ENCODE results near the gene G6PC1.
"Not testable (repeated sequence)": the region's sequence is repeated elsewhere in the genome, so short reads cannot be mapped to it uniquely, and the experiment has no call there.

G6PC1 gene

DNA sequence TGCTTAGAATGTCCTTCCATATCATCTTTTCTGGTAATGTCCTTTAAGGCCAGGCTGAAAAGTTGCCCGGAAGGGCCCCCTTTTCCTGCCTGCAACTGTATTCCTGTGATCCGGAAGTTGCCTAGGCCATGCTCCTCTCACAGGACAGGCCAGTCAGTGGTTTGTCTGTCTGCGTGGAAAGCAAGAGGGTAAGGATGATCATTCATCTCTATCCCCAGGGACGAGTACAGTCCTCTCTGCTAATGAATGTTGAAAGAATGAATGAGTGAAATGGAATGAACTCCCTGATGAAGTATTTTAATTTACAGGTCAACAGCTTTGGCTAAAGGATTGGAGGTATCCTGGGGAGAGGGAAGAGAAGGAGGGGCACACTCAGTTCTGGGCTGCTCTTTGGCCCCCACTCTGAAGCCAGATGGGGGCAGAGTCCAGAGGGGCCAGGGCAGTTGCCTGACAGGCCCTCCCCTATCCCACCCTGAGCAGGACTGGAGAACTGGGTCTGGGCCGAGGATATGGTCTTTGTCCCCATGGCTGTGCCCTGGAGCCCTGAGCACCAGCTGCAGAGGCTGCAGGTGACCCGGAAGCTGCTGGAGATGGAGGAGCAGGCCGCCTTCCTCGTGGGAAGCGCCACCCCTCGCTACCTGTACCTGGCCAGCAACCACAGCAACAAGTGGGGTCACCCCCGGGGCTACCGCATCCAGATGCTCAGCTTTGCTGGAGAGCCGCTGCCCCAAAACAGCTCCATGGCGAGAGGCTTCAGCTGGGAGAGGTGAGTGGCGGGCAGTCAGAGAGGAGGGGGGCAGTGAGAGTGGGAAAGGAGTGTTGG lies 46.4 kb upstream of the G6PC1 start:
- no peak for DNase-seq (ENCODE audit: low read depth, low spot score)
- Histone ChIP-seq H3K4me1 (ENCODE audit: insufficient read depth, insufficient read length) (peaks cover 4% of the 10 kb centered on the region), H3K9me3 (ENCODE audit: insufficient read depth, low read length) (no peaks in the 10 kb centered on the region), H3K9ac (ENCODE audit: insufficient read length, low read depth) (no peak overlapping the region), H3K4me3 (ENCODE audit: insufficient read length, low read depth) (no peak overlapping the region), H3K27me3 (ENCODE audit: insufficient read depth, insufficient read length) (no peaks in the 10 kb centered on the region), H3K36me3 (ENCODE audit: insufficient read depth, insufficient read length, low read length) (no peaks in the 10 kb centered on the region)
- TF ChIP-seq YY1 (IDR thresholded peaks at IDR 0.05; ENCODE audit: insufficient read depth, insufficient read length) (no peak), ZNF274 (IDR thresholded peaks at IDR 0.05; ENCODE audit: low read depth, low read length) (no peak), SUZ12 (IDR thresholded peaks at IDR 0.05; ENCODE audit: extremely low read depth, insufficient read depth, insufficient read length) (no peak)

DNA sequence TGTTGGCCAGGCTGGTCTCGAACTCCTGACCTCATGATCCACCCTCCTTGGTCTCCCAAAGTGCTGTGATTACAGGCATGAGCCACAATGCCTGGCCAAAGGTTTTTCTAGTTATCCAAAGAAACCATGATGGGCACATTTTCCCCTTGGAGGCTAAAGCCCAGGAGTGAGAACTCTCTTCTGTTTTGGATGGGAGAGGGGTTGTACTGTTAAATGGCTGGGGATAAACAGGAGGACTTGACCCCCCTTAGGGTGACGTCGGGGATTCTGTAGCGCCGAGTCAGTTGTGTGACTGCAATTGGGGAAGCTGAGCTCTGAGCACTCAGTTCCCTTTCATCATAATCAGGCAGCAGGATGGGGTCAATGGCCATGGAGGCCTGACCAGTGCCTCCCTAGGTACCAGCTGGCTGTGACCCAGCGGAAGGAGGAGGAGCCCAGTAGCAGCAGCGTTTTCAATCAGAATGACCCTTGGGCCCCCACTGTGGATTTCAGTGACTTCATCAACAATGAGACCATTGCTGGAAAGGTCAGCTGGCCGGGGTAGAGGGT lies 45.5 kb upstream of the G6PC1 start:
- no peak for DNase-seq (ENCODE audit: low read depth, low spot score)
- TF ChIP-seq SUZ12 (IDR thresholded peaks at IDR 0.05; ENCODE audit: extremely low read depth, insufficient read depth, insufficient read length) = no peak
- TF ChIP-seq YY1 (IDR thresholded peaks at IDR 0.05; ENCODE audit: insufficient read depth, insufficient read length) = no peak
- no peak for TF ChIP-seq ZNF274 (IDR thresholded peaks at IDR 0.05; ENCODE audit: low read depth, low read length)

DNA sequence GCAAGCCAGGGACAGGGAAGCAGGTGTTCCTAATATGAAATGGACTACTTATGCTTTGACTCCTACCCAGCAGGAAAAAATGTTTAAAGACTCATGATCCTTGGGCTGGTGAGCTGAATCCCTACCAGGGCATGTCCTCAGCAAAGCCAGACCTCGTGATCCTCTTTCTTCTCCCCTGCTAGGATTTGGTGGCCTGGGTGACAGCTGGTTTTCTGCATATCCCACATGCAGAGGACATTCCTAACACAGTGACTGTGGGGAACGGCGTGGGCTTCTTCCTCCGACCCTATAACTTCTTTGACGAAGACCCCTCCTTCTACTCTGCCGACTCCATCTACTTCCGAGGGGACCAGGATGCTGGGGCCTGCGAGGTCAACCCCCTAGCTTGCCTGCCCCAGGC lies 44.5 kb upstream of the G6PC1 start:
- not testable (repeated sequence) for H3K36me3 ChIP-seq (ENCODE audit: insufficient read depth, insufficient read length, low read length); H3K27me3 ChIP-seq (ENCODE audit: insufficient read depth, insufficient read length); H3K4me1 ChIP-seq (ENCODE audit: insufficient read depth, insufficient read length); H3K9me3 ChIP-seq (ENCODE audit: insufficient read depth, low read length); H3K9ac ChIP-seq (ENCODE audit: insufficient read length, low read depth); H3K4me3 ChIP-seq (ENCODE audit: insufficient read length, low read depth); DNase-seq (ENCODE audit: low read depth, low spot score)

More for the DNA sequence above, 45.5 kb upstream of the G6PC1 start:
- H3K36me3 ChIP-seq (ENCODE audit: insufficient read depth, insufficient read length, low read length) = no peaks in the 10 kb centered on the region
- no peaks in the 10 kb centered on the region for H3K27me3 ChIP-seq (ENCODE audit: insufficient read depth, insufficient read length)
- H3K4me3 ChIP-seq (ENCODE audit: insufficient read length, low read depth) = no peak overlapping the region
- H3K9me3 ChIP-seq (ENCODE audit: insufficient read depth, low read length) = no peaks in the 10 kb centered on the region
- H3K9ac ChIP-seq (ENCODE audit: insufficient read length, low read depth) = no peak overlapping the region
- H3K4me1 ChIP-seq (ENCODE audit: insufficient read depth, insufficient read length) = peaks cover 4% of the 10 kb centered on the region

DNA sequence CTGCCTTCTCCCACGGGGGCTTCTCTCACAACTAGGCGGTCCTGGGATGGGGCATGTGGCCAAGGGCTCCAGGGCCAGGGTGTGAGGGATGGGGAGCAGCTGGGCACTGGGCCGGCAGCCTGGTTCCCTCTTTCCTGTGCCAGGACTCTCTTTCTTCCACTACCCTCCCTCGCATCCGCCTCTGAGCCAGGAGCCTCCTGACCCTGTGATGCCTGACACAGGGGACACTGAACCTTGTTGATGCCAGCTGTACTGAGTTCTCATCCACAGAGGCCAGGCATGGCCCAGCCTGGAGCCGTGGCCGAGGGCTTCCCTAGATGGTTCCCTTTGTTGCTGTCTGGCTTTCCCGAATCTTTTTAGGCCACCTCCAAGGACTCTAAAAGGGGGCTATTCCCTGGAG lies 44.1 kb upstream of the G6PC1 start:
- H3K9me3 ChIP-seq (ENCODE audit: insufficient read depth, low read length); H3K4me3 ChIP-seq (ENCODE audit: insufficient read length, low read depth); H3K9ac ChIP-seq (ENCODE audit: insufficient read length, low read depth); DNase-seq (ENCODE audit: low read depth, low spot score); H3K4me1 ChIP-seq (ENCODE audit: insufficient read depth, insufficient read length); H3K27me3 ChIP-seq (ENCODE audit: insufficient read depth, insufficient read length); H3K36me3 ChIP-seq (ENCODE audit: insufficient read depth, insufficient read length, low read length): not testable (repeated sequence)

DNA sequence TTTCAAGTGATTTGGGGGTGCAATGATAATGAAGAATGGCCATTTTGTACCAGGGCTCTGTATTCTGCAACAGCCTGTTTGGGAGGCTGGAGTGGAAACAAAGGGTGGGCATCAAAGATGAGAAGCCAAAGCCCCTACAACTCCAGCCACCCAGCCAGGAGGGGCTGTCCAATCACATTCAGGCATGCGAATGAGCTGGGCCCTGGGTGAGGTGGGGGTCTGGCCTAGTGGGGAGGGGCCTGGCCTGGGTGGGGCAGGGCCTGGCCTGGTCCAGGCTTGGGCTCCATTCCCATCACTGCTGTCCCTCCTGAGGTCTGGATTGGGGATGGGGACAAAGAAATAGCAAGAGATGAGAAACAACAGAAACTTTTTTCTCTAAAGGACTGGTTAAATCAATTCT lies 43.2 kb upstream of the G6PC1 start:
- Histone ChIP-seq H3K9ac (ENCODE audit: insufficient read length, low read depth) (no peak overlapping the region), H3K4me3 (ENCODE audit: insufficient read length, low read depth) (no peak overlapping the region), H3K27me3 (ENCODE audit: insufficient read depth, insufficient read length) (no peaks in the 10 kb centered on the region), H3K9me3 (ENCODE audit: insufficient read depth, low read length) (no peaks in the 10 kb centered on the region), H3K4me1 (ENCODE audit: insufficient read depth, insufficient read length) (peaks cover 4% of the 10 kb centered on the region), H3K36me3 (ENCODE audit: insufficient read depth, insufficient read length, low read length) (no peaks in the 10 kb centered on the region)
- TF ChIP-seq ZNF274 (IDR thresholded peaks at IDR 0.05; ENCODE audit: low read depth, low read length) (no peak), SUZ12 (IDR thresholded peaks at IDR 0.05; ENCODE audit: extremely low read depth, insufficient read depth, insufficient read length) (no peak), YY1 (IDR thresholded peaks at IDR 0.05; ENCODE audit: insufficient read depth, insufficient read length) (no peak)
- DNase-seq (ENCODE audit: low read depth, low spot score) = no peak

DNA sequence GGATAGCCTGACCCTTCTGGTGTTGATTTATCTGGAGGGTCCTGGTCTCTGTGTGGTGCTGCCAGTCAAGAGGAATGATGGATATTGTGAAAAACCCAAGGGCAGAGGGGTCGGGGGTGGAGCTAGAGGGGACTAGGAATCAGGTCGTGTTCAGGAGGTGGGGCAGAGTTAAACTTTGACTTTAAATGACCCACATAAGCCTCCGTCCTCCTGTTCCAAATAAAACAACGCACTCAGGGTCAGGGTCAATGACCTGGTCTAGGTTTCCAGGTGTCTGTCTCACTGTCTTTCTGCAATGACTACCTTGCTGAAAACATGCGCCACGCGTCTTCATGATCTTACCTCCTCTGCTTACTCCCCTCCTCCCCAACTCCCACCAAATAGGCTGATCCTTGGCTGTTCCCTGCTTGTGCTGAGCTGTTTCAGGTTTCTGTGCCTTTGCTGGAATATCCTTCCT lies 34.9 kb upstream of the G6PC1 start:
- peaks cover 5% of the 10 kb centered on the region for H3K9me3 ChIP-seq (ENCODE audit: insufficient read depth, low read length)

DNA sequence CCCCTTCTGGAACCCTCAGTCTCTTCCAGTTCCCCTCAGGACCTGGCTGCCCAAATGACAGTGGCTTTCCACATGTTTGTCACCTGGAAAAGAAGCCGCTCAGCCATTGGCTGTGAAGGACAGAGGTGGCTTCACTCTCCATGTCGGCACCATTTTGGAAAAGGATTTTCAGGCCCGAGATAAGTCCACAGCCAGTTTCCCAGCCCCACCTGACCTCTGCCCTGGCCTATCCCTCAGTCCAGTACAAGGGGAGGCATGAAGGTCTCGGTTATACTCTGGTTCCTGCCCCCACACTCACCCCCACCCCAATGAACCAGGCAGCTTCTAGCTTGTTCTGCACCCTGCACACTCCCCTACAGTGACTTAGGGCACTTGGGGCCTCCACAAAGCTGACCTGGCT lies 34.4 kb upstream of the G6PC1 start:
- Histone ChIP-seq H3K27me3 (ENCODE audit: insufficient read depth, insufficient read length) (no peaks in the 10 kb centered on the region), H3K4me1 (ENCODE audit: insufficient read depth, insufficient read length) (peaks cover 6% of the 10 kb centered on the region), H3K9me3 (ENCODE audit: insufficient read depth, low read length) (peaks cover 8% of the 10 kb centered on the region), H3K9ac (ENCODE audit: insufficient read length, low read depth) (no peak overlapping the region), H3K4me3 (ENCODE audit: insufficient read length, low read depth) (no peak overlapping the region), H3K36me3 (ENCODE audit: insufficient read depth, insufficient read length, low read length) (no peaks in the 10 kb centered on the region)
- TF ChIP-seq ZNF274 (IDR thresholded peaks at IDR 0.05; ENCODE audit: low read depth, low read length) (no peak), SUZ12 (IDR thresholded peaks at IDR 0.05; ENCODE audit: extremely low read depth, insufficient read depth, insufficient read length) (no peak), YY1 (IDR thresholded peaks at IDR 0.05; ENCODE audit: insufficient read depth, insufficient read length) (no peak)
- no peak for DNase-seq (ENCODE audit: low read depth, low spot score)

More for the DNA sequence above, 34.9 kb upstream of the G6PC1 start:
- no peak overlapping the region for H3K9ac ChIP-seq (ENCODE audit: insufficient read length, low read depth)
- TF ChIP-seq YY1 (IDR thresholded peaks at IDR 0.05; ENCODE audit: insufficient read depth, insufficient read length) (no peak), SUZ12 (IDR thresholded peaks at IDR 0.05; ENCODE audit: extremely low read depth, insufficient read depth, insufficient read length) (no peak), ZNF274 (IDR thresholded peaks at IDR 0.05; ENCODE audit: low read depth, low read length) (no peak)
- no peak overlapping the region for H3K4me3 ChIP-seq (ENCODE audit: insufficient read length, low read depth)
- H3K4me1 ChIP-seq (ENCODE audit: insufficient read depth, insufficient read length) = peaks cover 6% of the 10 kb centered on the region
- DNase-seq (ENCODE audit: low read depth, low spot score) = no peak
- H3K36me3 ChIP-seq (ENCODE audit: insufficient read depth, insufficient read length, low read length) = no peaks in the 10 kb centered on the region
- H3K27me3 ChIP-seq (ENCODE audit: insufficient read depth, insufficient read length) = no peaks in the 10 kb centered on the region
